Ascending aorta (tissue), 2 donors: ENCODE measurements around the gene COPG2. TPM values are rescaled to one million over a fixed set of nuclear protein-coding genes. Genes with fewer than 3 reads are reported as not detected.
"Not testable (repeated sequence)": the region's sequence is repeated elsewhere in the genome, so short reads cannot be mapped to it uniquely, and the experiment has no call there.

ENCODE experiments used
- DNase-seq, 2 donors: peaks; one replicate each; pipeline ENCODE4 v3.0.0-alpha.2; 2019; ENCODE audit warnings: low spot score in 2 of 2
- H3K27ac ChIP-seq, 2 donors: fragments of 200-600 bp; sonication (generic); one replicate each; pipeline ENCODE4 v1.5.1; 2016 to 2017; ENCODE audit warnings: mild to moderate bottlenecking in 1 of 2
- H3K27me3 ChIP-seq: fragments of 200-600 bp; sonication (generic); one replicate; pipeline ENCODE4 v1.5.1; 2017
- H3K36me3 ChIP-seq, 2 donors: fragments of 200-600 bp; sonication (generic); one replicate each; pipeline ENCODE4 v1.5.1; 2016
- H3K4me1 ChIP-seq, 2 donors: fragments of 200-600 bp; sonication (generic); one replicate each; pipeline ENCODE4 v1.5.1; 2016 to 2017; ENCODE audit warnings: mild to moderate bottlenecking in 1 of 2
- H3K4me3 ChIP-seq, 2 donors: fragments of 200-600 bp; sonication (generic); one replicate each; pipeline ENCODE4 v1.5.1; 2016 to 2017; ENCODE audit warnings: mild to moderate bottlenecking in 1 of 2
- H3K9me3 ChIP-seq, 2 donors: fragments of 200-600 bp; sonication (generic); one replicate each; pipeline ENCODE4 v1.5.1; 2016
- intact Hi-C: fragments of 100-400 bp; cut with DNase I; formaldehyde crosslinking; loops from one replicate; pipeline ENCODE4 v1.15.1; 2023
- total RNA-seq: library from RNA; depleted of rRNA; stranded (reverse); fragments of >200 nt; gene quantifications from one replicate; pipeline ENCODE4 v1.1.0, GENCODE V29; 2016
- TF ChIP-seq, protein P1 (sequence below), 3 experiments: fragments of 200-600 bp in 2 of 3; fragments of 450-650 bp in 1 of 3; sonication (generic) in 2 of 3; IDR thresholded peaks; one replicate each; pipeline ENCODE4 v1.5.1; 2016 to 2019; ENCODE audit warnings: antibody characterized with exemption in 3 of 3, mild to moderate bottlenecking in 1 of 3, moderate library complexity in 1 of 3

COPG2 gene
- total RNA-seq, 1 donor from 2014 or later: 5.4 TPM

DNA sequence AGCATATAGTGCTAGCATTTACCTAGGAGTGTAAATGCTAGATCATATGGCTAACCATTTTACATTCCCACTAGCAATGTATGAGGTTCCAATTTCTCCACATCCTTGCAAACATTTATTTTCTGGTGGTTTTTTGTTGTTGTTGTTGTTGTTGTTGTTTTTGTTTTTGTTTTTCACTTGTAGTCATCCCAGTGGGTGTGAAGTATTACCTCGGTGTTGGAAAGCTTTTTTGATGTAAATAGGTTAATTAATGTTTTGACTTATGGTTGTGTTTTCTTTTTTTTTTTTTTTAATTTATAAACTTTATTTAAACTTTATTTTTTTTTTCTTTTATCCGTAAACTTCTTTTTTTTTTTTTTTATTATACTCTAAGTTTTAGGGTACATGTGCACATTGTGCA lies 33.1 kb upstream of the COPG2 start:
- Histone ChIP-seq H3K36me3 (no peaks in the 10 kb centered on the region), H3K4me1 (no peaks in the 10 kb centered on the region), H3K27me3 (no peaks in the 10 kb centered on the region), H3K27ac (no peak overlapping the region), H3K4me3 (no peak overlapping the region), H3K9me3 (no peaks in the 10 kb centered on the region)
- intact Hi-C loops: no loop called here
- DNase-seq: no peak
- TF ChIP-seq, protein P1, sequence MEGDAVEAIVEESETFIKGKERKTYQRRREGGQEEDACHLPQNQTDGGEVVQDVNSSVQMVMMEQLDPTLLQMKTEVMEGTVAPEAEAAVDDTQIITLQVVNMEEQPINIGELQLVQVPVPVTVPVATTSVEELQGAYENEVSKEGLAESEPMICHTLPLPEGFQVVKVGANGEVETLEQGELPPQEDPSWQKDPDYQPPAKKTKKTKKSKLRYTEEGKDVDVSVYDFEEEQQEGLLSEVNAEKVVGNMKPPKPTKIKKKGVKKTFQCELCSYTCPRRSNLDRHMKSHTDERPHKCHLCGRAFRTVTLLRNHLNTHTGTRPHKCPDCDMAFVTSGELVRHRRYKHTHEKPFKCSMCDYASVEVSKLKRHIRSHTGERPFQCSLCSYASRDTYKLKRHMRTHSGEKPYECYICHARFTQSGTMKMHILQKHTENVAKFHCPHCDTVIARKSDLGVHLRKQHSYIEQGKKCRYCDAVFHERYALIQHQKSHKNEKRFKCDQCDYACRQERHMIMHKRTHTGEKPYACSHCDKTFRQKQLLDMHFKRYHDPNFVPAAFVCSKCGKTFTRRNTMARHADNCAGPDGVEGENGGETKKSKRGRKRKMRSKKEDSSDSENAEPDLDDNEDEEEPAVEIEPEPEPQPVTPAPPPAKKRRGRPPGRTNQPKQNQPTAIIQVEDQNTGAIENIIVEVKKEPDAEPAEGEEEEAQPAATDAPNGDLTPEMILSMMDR (IDR thresholded peaks at IDR 0.05): no peak

- intact Hi-C loops: no loop called here
- TF ChIP-seq, protein P1 (IDR thresholded peaks at IDR 0.05): no peak
- DNase-seq: no peak
- Histone ChIP-seq H3K27ac (no peak overlapping the region), H3K4me3 (no peak overlapping the region), H3K36me3 (no peaks in the 10 kb centered on the region), H3K27me3 (no peaks in the 10 kb centered on the region), H3K4me1 (no peaks in the 10 kb centered on the region), H3K9me3 (no peaks in the 10 kb centered on the region)
These were observed 32.2 kb upstream of the COPG2 start for GRCh38 chr7:130700760-130701159.

GRCh38 chr7:130699686-130700085 lies 31.1 kb upstream of the COPG2 start:
- Histone ChIP-seq H3K27me3 (no peaks in the 10 kb centered on the region), H3K27ac (no peak overlapping the region), H3K4me3 (no peak overlapping the region), H3K9me3 (no peaks in the 10 kb centered on the region), H3K4me1 (no peaks in the 10 kb centered on the region), H3K36me3 (no peaks in the 10 kb centered on the region)
- DNase-seq: no peak
- intact Hi-C loops: no loop called here
- TF ChIP-seq, protein P1 (IDR thresholded peaks at IDR 0.05): no peak

DNA sequence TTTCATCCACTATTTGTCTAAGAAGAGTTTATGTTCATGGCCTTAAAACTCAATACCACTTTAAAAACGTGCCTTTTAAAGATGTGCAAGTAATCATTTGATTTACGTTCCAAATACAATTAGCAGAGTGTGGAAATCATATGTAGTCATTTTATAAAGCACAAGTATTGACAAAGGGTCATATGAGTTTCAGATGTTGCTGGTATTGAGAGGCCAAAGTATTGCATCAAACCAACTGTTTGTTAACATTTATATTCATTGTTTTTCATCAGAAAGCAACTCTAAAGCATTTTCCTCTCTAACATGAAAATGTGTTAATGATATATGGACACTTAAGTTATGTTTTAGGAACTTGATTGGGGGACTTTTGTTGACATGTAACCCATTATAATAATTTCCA lies 29.3 kb upstream of the COPG2 start:
- no peaks in the 10 kb centered on the region for H3K27me3 ChIP-seq
- no peak overlapping the region for H3K27ac ChIP-seq
- DNase-seq: no peak
- TF ChIP-seq, protein P1 (IDR thresholded peaks at IDR 0.05): no peak
- no peak overlapping the region for H3K4me3 ChIP-seq
- H3K9me3 ChIP-seq: no peaks in the 10 kb centered on the region
- no peaks in the 10 kb centered on the region for H3K4me1 ChIP-seq
- no peaks in the 10 kb centered on the region for H3K36me3 ChIP-seq
- intact Hi-C loops: no loop called here

GRCh38 chr7:130695840-130696239 lies 27.3 kb upstream of the COPG2 start:
- H3K27me3 ChIP-seq: no peaks in the 10 kb centered on the region
- DNase-seq: no peak
- no peaks in the 10 kb centered on the region for H3K9me3 ChIP-seq
- H3K4me3 ChIP-seq: no peak overlapping the region
- H3K36me3 ChIP-seq: no peaks in the 10 kb centered on the region
- TF ChIP-seq, protein P1 (IDR thresholded peaks at IDR 0.05): peak in 2 of 3 experiments; percentile 4 to 19
- no peaks in the 10 kb centered on the region for H3K4me1 ChIP-seq
- H3K27ac ChIP-seq: no peak overlapping the region
- intact Hi-C loops: no loop called here

DNA sequence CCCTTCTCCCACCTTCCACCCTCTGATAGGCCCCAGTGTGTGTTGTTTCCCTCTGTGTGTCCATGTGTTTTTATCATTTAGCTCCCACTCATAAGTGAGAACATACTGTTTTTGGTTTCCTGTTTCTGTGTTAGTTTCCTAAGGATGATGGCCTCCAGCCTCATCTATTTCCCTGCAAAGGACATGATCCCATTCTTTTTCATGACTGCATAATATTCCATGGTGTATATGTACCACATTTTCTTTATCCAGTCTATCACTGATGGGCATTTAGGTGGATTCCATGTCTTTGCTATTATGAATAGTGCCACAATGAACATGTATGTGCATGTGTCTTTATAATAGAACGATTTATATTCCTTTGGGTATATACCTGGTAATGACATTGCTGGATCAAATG lies 23.8 kb upstream of the COPG2 start:
- intact Hi-C loops, H3K27me3 ChIP-seq, H3K27ac ChIP-seq, H3K9me3 ChIP-seq, H3K4me3 ChIP-seq, DNase-seq, H3K4me1 ChIP-seq, H3K36me3 ChIP-seq: not testable (repeated sequence)
